Skeletal muscle tissue (tissue), 5 donors: ENCODE data around the gene FRS3. TPM values are rescaled to one million over a fixed set of nuclear protein-coding genes. Genes with fewer than 3 reads are reported as not detected.

ENCODE experiments used
- H3K27ac ChIP-seq: one replicate; pipeline ENCODE4 v1.7.0; 2013; ENCODE audit warnings: mild to moderate bottlenecking, low read depth, low read length, inconsistent platforms
- H3K27me3 ChIP-seq, 3 donors: one replicate each; pipeline ENCODE4 v1.7.0; 2013; ENCODE audit warnings: low read length in 3 of 3; ENCODE audit not compliant: control insufficient read depth in 3 of 3, insufficient read depth in 3 of 3
- H3K36me3 ChIP-seq, 3 donors: one replicate each; pipeline ENCODE4 v1.7.0; 2013; ENCODE audit warnings: low read length in 3 of 3; ENCODE audit not compliant: control insufficient read depth in 3 of 3, insufficient read depth in 3 of 3
- H3K4me1 ChIP-seq, 3 donors: one replicate each; pipeline ENCODE4 v1.7.0; 2013; ENCODE audit warnings: low read length in 3 of 3, mild to moderate bottlenecking in 3 of 3; ENCODE audit not compliant: control insufficient read depth in 3 of 3, insufficient read depth in 3 of 3
- H3K4me3 ChIP-seq, 3 donors: one replicate each; pipeline ENCODE4 v1.7.0; 2013; ENCODE audit warnings: low read length in 3 of 3
- H3K9ac ChIP-seq, 3 donors: one replicate each; pipeline ENCODE4 v1.7.0; 2013; ENCODE audit warnings: low read length in 3 of 3, mild to moderate bottlenecking in 3 of 3, moderate library complexity in 2 of 3, low read depth in 1 of 3
- H3K9me3 ChIP-seq, 3 donors: one replicate each; pipeline ENCODE4 v1.7.0; 2013; ENCODE audit warnings: low read length in 3 of 3; ENCODE audit not compliant: control insufficient read depth in 3 of 3
- small RNA-seq: library from RNA; depleted of rRNA; stranded (forward); fragments of <200 nt; gene quantifications from one replicate; pipeline ENCODE3, GENCODE V24; 2014
- total RNA-seq: library from RNA; depleted of rRNA; stranded (reverse); fragments of >200 nt; gene quantifications from one replicate; pipeline ENCODE4 v1.2.3, GENCODE V29; 2014
- donor health status: Osteomylitis.

The FRS3 gene
- total RNA-seq, 1 donor from 2014 or later = 1.6 TPM

GRCh38 chr6:41723530-41724227 lies 56.0 kb downstream of the FRS3 start:
- H3K27me3 ChIP-seq = no peaks in the 10 kb centered on the region
- H3K4me3 ChIP-seq = peak overlapping the region; percentile 24 to 50 (median 41)
- peak overlapping the region; percentile 82 for H3K27ac ChIP-seq
- peak overlapping the region; percentile 3 to 73 (median 50) for H3K9ac ChIP-seq
- H3K36me3 ChIP-seq = no peaks in the 10 kb centered on the region
- H3K9me3 ChIP-seq = no peaks in the 10 kb centered on the region
- peaks cover 79 to 95% (median 81%) of the 10 kb centered on the region in 3 donors for H3K4me1 ChIP-seq

- H3K9ac ChIP-seq = peak overlapping the region in 2 of 3 donors; percentile 57 to 73
- peak overlapping the region; percentile 82 for H3K27ac ChIP-seq
These were observed 56.7 kb downstream of the FRS3 start for GRCh38 chr6:41722969-41723529.

GRCh38 chr6:41721414-41721813 lies 58.3 kb downstream of the FRS3 start:
- peak overlapping the region in 2 of 3 donors; percentile 33 to 43 for H3K9ac ChIP-seq
- H3K9me3 ChIP-seq = no peaks in the 10 kb centered on the region
- no peak overlapping the region for H3K27ac ChIP-seq
- H3K4me3 ChIP-seq = no peak overlapping the region
- H3K36me3 ChIP-seq = no peaks in the 10 kb centered on the region
- H3K4me1 ChIP-seq = peaks cover 81 to 95% (median 87%) of the 10 kb centered on the region in 3 donors
- no peaks in the 10 kb centered on the region for H3K27me3 ChIP-seq

More at GRCh38 chr6:41722969-41723529, 56.7 kb downstream of the FRS3 start:
- Histone ChIP-seq H3K9me3 (no peaks in the 10 kb centered on the region), H3K4me3 (peak overlapping the region; percentile 24 to 41 (median 24)), H3K36me3 (no peaks in the 10 kb centered on the region), H3K27me3 (no peaks in the 10 kb centered on the region), H3K4me1 (peaks cover 78 to 95% (median 81%) of the 10 kb centered on the region in 3 donors)

- no peaks in the 10 kb centered on the region for H3K36me3 ChIP-seq
- H3K9ac ChIP-seq = peak overlapping the region in 1 of 3 donors; percentile 54
- peaks cover 87 to 96% (median 94%) of the 10 kb centered on the region in 3 donors for H3K4me1 ChIP-seq
- no peaks in the 10 kb centered on the region for H3K9me3 ChIP-seq
- no peaks in the 10 kb centered on the region for H3K27me3 ChIP-seq
- peak overlapping the region; percentile 71 for H3K27ac ChIP-seq
- peak overlapping the region in 1 of 3 donors; percentile 6 for H3K4me3 ChIP-seq
These were observed 58.9 kb downstream of the FRS3 start for GRCh38 chr6:41720783-41721182.

GRCh38 chr6:41720262-41720620 lies 59.5 kb downstream of the FRS3 start:
- Histone ChIP-seq H3K36me3 (no peaks in the 10 kb centered on the region), H3K9ac (peak overlapping the region in 1 of 3 donors; percentile 50), H3K4me1 (peaks cover 88 to 95% (median 94%) of the 10 kb centered on the region in 3 donors), H3K4me3 (peak overlapping the region in 2 of 3 donors; percentile 2 to 22), H3K27ac (peak overlapping the region; percentile 71), H3K9me3 (no peaks in the 10 kb centered on the region), H3K27me3 (no peaks in the 10 kb centered on the region)

Small RNAs within 50 kb of the gene (small RNA-seq; reads per million reads assigned to genes)
- gene AL365205.2 = not detected
- gene AL365205.3 = not detected

Other genes with a start within 250 kb of the FRS3 start
- 1.6 TPM for gene FOXP4, start 233.5 kb downstream of the FRS3 start, total RNA-seq
- gene MDFI, start 141.4 kb downstream of the FRS3 start, total RNA-seq = 37.1 TPM
- gene TFEB, start 44.3 kb downstream of the FRS3 start, total RNA-seq = 7.8 TPM
- 0.52 TPM for gene PGC, start 32.5 kb downstream of the FRS3 start, total RNA-seq
- gene PRICKLE4, start 882 bp upstream of the FRS3 start, total RNA-seq = 2.6 TPM
- 92.4 TPM for gene TOMM6, start 7.8 kb upstream of the FRS3 start, total RNA-seq
- 1.6 TPM for gene USP49, start 115.5 kb upstream of the FRS3 start, total RNA-seq
- 17.2 TPM for gene MED20, start 141.2 kb upstream of the FRS3 start, total RNA-seq
- gene BYSL, start 141.6 kb upstream of the FRS3 start, total RNA-seq = 21.9 TPM
- gene CCND3, start 161.9 kb upstream of the FRS3 start, total RNA-seq = 21.9 TPM